ENCODE measurements around the gene ALAS1. TPM values are rescaled to one million over a fixed set of nuclear protein-coding genes. Genes with fewer than 3 reads are reported as not detected.

ALAS1 gene
- total and polyA plus RNA-seq, 2 experiments from 2014 or later = 85.3 to 90.1 TPM

GRCh38 chr3:52246264-52246620, 48.3 kb downstream of the ALAS1 start:
- H3K4me1 ChIP-seq (ENCODE audit: insufficient read depth) = peaks cover 17% of the 10 kb centered on the region
- H3K9me2 ChIP-seq (replicated peaks; ENCODE audit: insufficient read depth) = no peaks in the 10 kb centered on the region
- 35% methylated on average over 8 of the region's 8 CpGs for WGBS (ENCODE audit: low lambda C conversion rate, missing lambda C conversion rate)
- H3K36me3 ChIP-seq (replicated peaks; ENCODE audit: insufficient read depth, low read depth) = no peaks in the 10 kb centered on the region
- H4K20me1 ChIP-seq (ENCODE audit: insufficient read depth, poor library complexity, severe bottlenecking) = no peaks in the 10 kb centered on the region
- H3K27me3 ChIP-seq = no peaks in the 10 kb centered on the region
- TF ChIP-seq EZH2phosphoT487 (IDR thresholded peaks at IDR 0.05; ENCODE audit: low read depth, severe bottlenecking, unreplicated experiment) (no peak), EZH2 (IDR thresholded peaks at IDR 0.05; ENCODE audit: borderline replicate concordance) (no peak)
- no peak for DNase-seq (ENCODE audit: low spot score)
- peak overlapping the region; percentile 24 for H3K27ac ChIP-seq
- H3K79me2 ChIP-seq = no peaks in the 10 kb centered on the region
- H3K4me3 ChIP-seq = peak overlapping the region; percentile 24
- peak overlapping the region; percentile 94 for H3K4me2 ChIP-seq
- no peaks in the 10 kb centered on the region for H3K9me3 ChIP-seq (ENCODE audit: low read depth)
- peak overlapping the region; percentile 53 for H2AFZ ChIP-seq

GRCh38 chr3:52246728-52247408, 48.9 kb downstream of the ALAS1 start:
- H3K27ac ChIP-seq = no peak overlapping the region
- H3K4me2 ChIP-seq = peak overlapping the region; percentile 94
- H3K79me2 ChIP-seq = no peaks in the 10 kb centered on the region
- whole genome bisulfite sequencing (ENCODE audit: low lambda C conversion rate, missing lambda C conversion rate) = 87% methylated on average over 14 of the region's 14 CpGs
- H3K9me3 ChIP-seq (ENCODE audit: low read depth) = no peaks in the 10 kb centered on the region
- H3K36me3 ChIP-seq (replicated peaks; ENCODE audit: insufficient read depth, low read depth) = no peaks in the 10 kb centered on the region
- DNase-seq (ENCODE audit: low spot score) = no peak
- no peak overlapping the region for H3K4me3 ChIP-seq
- no peaks in the 10 kb centered on the region for H3K9me2 ChIP-seq (replicated peaks; ENCODE audit: insufficient read depth)
- H2AFZ ChIP-seq = no peak overlapping the region
- H4K20me1 ChIP-seq (ENCODE audit: insufficient read depth, poor library complexity, severe bottlenecking) = no peaks in the 10 kb centered on the region
- no peaks in the 10 kb centered on the region for H3K27me3 ChIP-seq
- peaks cover 17% of the 10 kb centered on the region for H3K4me1 ChIP-seq (ENCODE audit: insufficient read depth)
- TF ChIP-seq EZH2 (IDR thresholded peaks at IDR 0.05; ENCODE audit: borderline replicate concordance) (no peak), EZH2phosphoT487 (IDR thresholded peaks at IDR 0.05; ENCODE audit: low read depth, severe bottlenecking, unreplicated experiment) (no peak), CTCF (IDR thresholded peaks at IDR 0.05; ENCODE audit: poor library complexity) (no peak)

- H3K27ac ChIP-seq = no peak overlapping the region
These were observed 49.6 kb downstream of the ALAS1 start for GRCh38 chr3:52247409-52248164.

More at GRCh38 chr3:52247409-52248164, 49.6 kb downstream of the ALAS1 start:
- Histone ChIP-seq H3K79me2 (no peaks in the 10 kb centered on the region), H3K4me3 (no peak overlapping the region), H3K9me2 (replicated peaks; ENCODE audit: insufficient read depth) (no peaks in the 10 kb centered on the region), H3K27me3 (no peaks in the 10 kb centered on the region), H2AFZ (no peak overlapping the region), H3K4me2 (no peak overlapping the region), H3K4me1 (ENCODE audit: insufficient read depth) (peaks cover 17% of the 10 kb centered on the region), H3K36me3 (replicated peaks; ENCODE audit: insufficient read depth, low read depth) (no peaks in the 10 kb centered on the region), H3K9me3 (ENCODE audit: low read depth) (no peaks in the 10 kb centered on the region), H4K20me1 (ENCODE audit: insufficient read depth, poor library complexity, severe bottlenecking) (no peaks in the 10 kb centered on the region)
- TF ChIP-seq EZH2phosphoT487 (IDR thresholded peaks at IDR 0.05; ENCODE audit: low read depth, severe bottlenecking, unreplicated experiment) = no peak
- no peak for TF ChIP-seq CTCF (IDR thresholded peaks at IDR 0.05; ENCODE audit: poor library complexity)
- no peak for TF ChIP-seq EZH2 (IDR thresholded peaks at IDR 0.05; ENCODE audit: borderline replicate concordance)
- DNase-seq (ENCODE audit: low spot score) = peak; percentile 4
- 90% methylated on average over 7 of the region's 7 CpGs for WGBS (ENCODE audit: low lambda C conversion rate, missing lambda C conversion rate)
